ENCODE results near the gene KNDC1.
"Not testable (repeated sequence)": the region's sequence is repeated elsewhere in the genome, so short reads cannot be mapped to it uniquely, and the experiment has no call there.

Gene KNDC1

DNA sequence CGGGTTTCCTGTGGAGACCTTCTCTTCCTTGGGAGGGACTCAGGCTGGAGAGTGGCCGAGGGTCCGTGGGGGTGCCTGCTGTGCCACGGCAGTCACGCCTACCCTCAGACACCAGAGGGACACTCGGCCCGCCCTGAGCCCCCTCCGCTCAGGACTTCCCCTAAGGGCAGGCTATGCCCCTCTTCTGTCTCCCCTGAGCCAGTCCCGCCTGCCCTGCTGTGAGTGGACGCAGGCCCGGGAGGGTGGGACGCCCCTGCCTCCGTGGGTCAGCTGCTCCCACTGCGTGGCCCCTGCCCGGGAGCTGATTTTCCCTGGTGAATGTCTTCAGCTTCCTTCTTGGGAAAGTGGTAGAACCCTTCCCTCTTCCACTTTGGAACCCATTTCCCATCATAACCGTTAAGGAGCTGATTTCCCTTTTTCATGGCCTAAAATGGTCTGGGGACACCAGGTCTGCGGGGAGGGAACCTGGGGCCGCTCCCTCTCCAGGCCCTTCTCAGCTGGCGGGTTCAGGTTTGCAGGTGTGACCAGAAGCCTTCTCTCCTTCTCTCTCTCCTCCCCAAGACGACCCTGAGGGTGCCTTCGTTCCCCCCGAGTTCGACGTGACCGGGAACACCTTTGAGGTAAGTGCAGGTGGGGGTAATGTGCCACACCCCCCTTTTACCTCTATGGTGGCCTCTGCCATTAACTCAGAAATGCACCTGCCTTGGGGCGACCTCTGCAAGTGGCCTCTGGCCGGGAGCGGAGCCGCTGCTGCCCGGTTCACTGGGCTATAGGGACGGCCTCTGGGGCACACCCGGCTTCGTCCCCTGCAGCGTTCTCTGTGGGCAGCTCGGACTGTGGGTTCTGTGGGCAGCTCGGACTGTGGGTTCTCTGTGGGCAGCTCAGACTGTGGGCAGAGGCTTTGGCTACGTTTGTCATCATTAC is 7.9 kb downstream of the KNDC1 start:
- Histone ChIP-seq H3K9me3 (ENCODE audit: control insufficient read depth, insufficient read depth, low read length) (no peaks in the 10 kb centered on the region), H3K9ac (ENCODE audit: low read depth, low read length) (no peak overlapping the region), H3K36me3 (ENCODE audit: insufficient read depth, low read length) (0 out of 2 replicates have a peak, but pooled peaks cover 5% of the 10 kb centered on the region), H3K4me1 (ENCODE audit: insufficient read depth, low read length) (no peaks in the 10 kb centered on the region; the same call in 1 of the 2 replicates)

DNA sequence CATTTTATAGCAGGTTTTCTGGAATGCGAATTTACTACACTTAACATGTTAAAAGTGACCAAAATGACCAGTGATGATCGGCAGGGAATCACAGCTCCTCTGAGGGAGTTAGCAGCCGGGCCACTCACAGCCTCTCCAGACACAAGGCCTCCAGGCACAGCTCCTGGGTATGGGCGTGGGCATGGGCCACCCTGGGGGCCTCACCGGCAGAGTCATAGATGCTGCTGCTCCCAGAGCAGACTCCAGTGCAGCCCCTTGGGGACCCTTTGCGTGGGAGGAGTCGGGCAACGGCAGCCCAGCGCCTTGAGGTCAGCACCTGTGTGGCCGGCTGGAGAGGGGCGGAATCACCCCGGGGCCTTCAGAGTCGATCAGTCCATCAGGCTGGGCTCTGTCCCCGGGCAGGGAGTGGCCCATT is 8.6 kb downstream of the KNDC1 start:
- Histone ChIP-seq H3K9ac (ENCODE audit: low read depth, low read length) (no peak overlapping the region), H3K36me3 (ENCODE audit: insufficient read depth, low read length) (0 out of 2 replicates have a peak, but pooled peaks cover 5% of the 10 kb centered on the region), H3K4me1 (ENCODE audit: insufficient read depth, low read length) (no peaks in the 10 kb centered on the region; the same call in 1 of the 2 replicates), H3K9me3 (ENCODE audit: control insufficient read depth, insufficient read depth, low read length) (no peaks in the 10 kb centered on the region)

DNA sequence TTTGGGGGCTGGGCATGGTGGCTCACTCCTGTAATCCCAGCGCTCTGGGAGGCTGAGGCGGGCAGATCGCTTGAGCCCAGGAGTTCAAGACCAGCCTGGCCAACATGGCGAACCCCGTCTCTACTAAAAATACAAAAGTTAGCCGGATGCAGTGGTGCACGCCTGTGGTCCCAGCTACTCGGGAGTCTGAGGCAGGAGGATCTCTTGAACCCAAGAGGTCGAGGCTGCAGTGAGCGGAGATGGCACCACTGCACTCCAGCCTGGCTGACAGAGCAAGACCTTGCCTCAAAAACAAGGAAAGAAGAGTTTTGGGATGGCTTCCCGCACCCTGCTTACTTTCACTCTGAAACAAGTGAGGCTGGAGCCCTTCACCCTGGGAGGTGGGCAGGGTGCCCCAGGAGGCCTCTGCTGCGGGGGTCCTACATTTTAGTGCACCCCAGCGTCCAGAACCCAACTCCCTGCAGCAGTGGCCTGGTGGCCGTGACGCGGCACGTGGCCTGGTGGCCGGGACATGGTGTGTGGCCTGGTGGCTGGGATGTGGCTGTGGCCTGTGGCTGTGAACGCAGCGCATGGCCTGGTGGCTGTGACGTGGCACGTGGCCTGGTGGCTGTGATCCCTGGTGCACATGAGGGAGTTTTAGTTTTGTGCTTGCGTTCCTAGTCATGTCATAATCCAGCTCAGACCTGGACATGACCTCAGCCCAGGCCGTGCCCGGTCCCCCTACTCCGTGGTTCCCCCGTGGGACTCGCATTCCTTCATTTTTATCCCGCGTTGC is 9.3 kb downstream of the KNDC1 start:
- Histone ChIP-seq H3K36me3 (ENCODE audit: insufficient read depth, low read length) (0 out of 2 replicates have a peak, but pooled peaks cover 5% of the 10 kb centered on the region), H3K4me1 (ENCODE audit: insufficient read depth, low read length) (no peaks in the 10 kb centered on the region; the same call in 1 of the 2 replicates), H3K9me3 (ENCODE audit: control insufficient read depth, insufficient read depth, low read length) (no peaks in the 10 kb centered on the region), H3K9ac (ENCODE audit: low read depth, low read length) (no peak overlapping the region)

DNA sequence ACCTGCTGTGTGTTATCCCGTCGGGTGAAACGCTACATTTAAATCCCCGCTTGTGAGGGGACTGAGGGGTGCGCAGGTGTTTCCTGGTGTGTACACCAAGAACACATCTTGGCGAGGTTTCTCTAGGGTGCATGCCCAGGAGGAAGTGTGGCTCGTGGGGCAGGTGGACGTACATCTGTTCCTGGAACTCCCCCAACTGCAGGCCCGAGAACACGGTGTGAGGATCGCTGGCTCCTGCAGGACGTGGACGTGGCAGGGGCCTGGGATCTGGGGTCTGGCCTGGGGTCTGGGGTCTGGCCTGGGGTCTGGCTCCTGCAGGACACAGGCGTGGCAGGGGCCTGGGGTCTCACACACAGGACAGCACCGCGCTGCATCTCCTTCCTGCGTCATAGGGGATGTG is 10.1 kb downstream of the KNDC1 start:
- H3K36me3 ChIP-seq (ENCODE audit: insufficient read depth, low read length), result 0 out of 2 replicates have a peak, but pooled peaks cover 5% of the 10 kb centered on the region
- H3K4me1 ChIP-seq (ENCODE audit: insufficient read depth, low read length), result no peaks in the 10 kb centered on the region
- no peak overlapping the region for H3K9ac ChIP-seq (ENCODE audit: low read depth, low read length)
- H3K9me3 ChIP-seq (ENCODE audit: control insufficient read depth, insufficient read depth, low read length), result no peaks in the 10 kb centered on the region

DNA sequence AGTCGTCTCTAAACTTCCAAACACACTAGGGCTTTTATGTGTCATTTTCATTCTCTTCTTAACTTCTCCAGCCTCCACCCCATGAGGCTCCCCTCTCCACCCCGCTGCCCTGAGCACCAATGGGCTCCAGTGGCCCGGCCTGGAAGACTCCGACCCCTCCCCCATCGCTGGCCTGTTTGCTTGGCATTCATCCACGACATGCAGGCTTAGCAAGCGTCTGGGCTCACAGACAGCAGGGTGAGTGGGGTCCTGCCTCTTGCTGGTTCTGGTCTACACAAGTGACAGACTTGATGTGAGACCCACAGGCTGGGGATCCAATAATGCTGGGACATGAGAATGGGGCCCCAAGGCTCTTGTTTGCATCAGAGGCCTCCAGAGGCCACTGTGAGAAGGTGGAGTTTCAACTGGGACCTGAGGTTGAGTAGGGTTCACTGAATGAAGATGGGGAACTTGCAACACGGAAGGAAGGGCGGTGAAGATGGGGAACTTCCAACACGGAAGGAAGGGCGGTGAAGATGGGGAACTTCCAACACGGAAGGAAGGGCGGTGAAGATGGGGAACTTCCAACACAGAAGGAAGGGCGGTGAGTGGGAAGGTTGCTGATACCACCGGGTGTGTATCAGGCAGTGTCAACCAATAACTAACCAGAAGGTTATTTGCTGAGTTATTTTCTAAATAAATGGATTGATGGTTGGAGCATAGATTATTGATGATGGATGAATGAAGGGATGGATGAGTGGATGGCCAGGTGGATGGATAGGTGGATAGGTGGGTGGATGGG is 14.0 kb downstream of the KNDC1 start:
- Histone ChIP-seq H3K9me3 (ENCODE audit: control insufficient read depth, insufficient read depth, low read length) (no peaks in the 10 kb centered on the region), H3K36me3 (ENCODE audit: insufficient read depth, low read length) (no peaks in the 10 kb centered on the region), H3K9ac (ENCODE audit: low read depth, low read length) (no peak overlapping the region), H3K4me1 (ENCODE audit: insufficient read depth, low read length) (no peaks in the 10 kb centered on the region)

DNA sequence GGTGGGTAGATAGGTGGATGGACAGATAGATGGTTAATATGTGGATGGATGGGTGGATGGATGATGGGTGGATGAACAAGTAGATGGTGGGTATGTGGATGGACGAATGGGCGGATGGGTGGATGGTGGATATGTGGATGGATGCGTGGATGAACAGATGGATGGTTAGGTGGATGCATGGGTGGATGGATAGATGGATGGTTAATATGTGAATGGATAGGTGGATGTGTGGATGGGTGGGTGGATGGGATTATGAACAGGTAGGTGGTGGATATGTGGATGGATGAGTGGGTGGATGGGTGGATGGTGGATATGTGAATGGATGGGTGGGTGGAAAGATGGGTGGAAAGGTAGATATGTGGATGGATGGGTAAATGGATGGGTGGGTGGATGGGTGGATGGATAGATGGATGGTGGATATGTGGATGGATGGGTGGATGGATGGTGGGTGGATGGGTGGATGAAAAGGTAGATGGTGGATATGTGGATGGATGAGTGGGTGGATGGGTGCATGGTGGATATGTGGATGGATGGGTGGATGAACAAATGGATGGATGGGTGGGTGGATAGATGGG is 14.8 kb downstream of the KNDC1 start:
- H3K9me3 ChIP-seq (ENCODE audit: control insufficient read depth, insufficient read depth, low read length), result no peaks in the 10 kb centered on the region
- H3K36me3 ChIP-seq (ENCODE audit: insufficient read depth, low read length), result no peaks in the 10 kb centered on the region
- no peak overlapping the region for H3K9ac ChIP-seq (ENCODE audit: low read depth, low read length)
- no peaks in the 10 kb centered on the region for H3K4me1 ChIP-seq (ENCODE audit: insufficient read depth, low read length)

DNA sequence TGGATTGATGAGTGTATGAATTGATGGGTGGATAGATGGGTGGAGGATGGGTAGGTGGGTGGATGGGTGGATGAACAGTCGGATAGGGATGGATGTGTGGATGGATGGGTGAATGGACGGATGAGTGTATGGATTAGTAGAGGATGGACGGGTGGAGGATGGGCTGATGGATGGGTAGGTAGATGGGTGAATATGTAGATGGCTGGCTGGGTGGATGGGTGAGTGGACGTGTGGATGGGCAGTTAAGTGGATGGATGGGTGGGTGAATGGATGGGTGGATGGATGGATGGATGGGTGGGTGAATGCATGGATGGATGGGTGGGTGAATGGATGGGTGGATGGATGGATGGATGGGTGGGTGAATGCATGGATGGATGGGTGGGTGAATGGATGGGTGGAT is 15.6 kb downstream of the KNDC1 start:
- not testable (repeated sequence) for H3K9me3 ChIP-seq (ENCODE audit: control insufficient read depth, insufficient read depth, low read length); H3K4me1 ChIP-seq (ENCODE audit: insufficient read depth, low read length); H3K9ac ChIP-seq (ENCODE audit: low read depth, low read length); H3K36me3 ChIP-seq (ENCODE audit: insufficient read depth, low read length)

DNA sequence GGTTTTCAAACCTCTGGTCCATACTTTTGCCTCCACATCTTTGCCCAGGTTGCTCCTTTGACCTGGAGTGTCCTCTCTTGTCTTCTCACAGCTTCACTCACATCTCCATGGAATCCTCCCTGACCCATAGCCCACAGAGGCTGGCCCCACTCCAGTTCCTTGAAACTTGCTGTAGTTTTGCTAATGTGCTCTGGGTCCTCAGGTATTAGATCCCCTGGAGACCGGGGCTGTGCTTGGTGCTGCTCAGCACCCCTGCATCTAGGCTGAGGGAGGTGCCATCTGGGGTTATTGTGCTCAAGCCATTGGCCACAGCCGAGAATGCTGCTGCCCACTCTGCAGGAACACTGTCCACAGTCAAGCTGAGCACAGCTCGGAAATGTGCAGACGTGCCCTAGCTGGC is 16.5 kb downstream of the KNDC1 start:
- Histone ChIP-seq H3K9me3 (ENCODE audit: control insufficient read depth, insufficient read depth, low read length) (no peaks in the 10 kb centered on the region), H3K4me1 (ENCODE audit: insufficient read depth, low read length) (no peaks in the 10 kb centered on the region), H3K9ac (ENCODE audit: low read depth, low read length) (no peak overlapping the region), H3K36me3 (ENCODE audit: insufficient read depth, low read length) (no peaks in the 10 kb centered on the region)

DNA sequence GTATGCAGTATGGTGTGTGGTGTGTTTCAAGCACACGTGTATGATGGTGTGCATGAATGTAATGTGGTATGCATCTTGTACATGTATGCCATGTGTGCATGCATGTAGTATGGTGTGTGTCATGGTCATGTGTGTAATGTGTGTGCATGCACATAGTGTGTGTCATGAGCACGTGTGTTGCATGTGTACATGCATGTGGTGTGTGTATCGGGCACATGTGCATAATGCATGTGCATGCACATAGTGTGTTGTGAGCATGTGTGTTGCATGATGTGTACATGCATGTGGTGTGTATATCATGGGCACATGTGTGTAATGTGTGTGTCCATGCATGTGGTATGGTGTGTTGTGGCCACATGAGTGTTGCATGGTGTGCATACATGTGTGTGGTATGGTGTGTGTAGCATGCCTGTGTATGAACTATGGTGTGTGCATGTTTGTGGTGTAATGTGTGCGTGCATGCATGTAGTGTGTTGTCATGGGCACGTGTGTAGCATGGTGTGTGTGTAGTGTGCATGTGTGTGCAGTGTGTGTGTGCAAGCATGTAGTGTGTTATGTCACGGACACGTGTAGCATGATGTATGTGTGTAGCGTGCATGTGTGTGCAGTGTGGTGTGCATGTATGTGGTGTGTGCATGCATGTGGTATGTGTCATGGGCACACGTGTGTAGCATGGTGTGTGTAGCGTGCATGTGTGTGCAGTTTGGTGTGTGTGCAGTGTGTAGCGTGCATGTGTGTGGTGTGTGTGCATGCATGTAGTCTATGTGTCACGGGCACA is 17.6 kb downstream of the KNDC1 start:
- Histone ChIP-seq H3K9me3 (ENCODE audit: control insufficient read depth, insufficient read depth, low read length) (no peaks in the 10 kb centered on the region), H3K36me3 (ENCODE audit: insufficient read depth, low read length) (no peaks in the 10 kb centered on the region), H3K4me1 (ENCODE audit: insufficient read depth, low read length) (no peaks in the 10 kb centered on the region), H3K9ac (ENCODE audit: low read depth, low read length) (no peak overlapping the region)

DNA sequence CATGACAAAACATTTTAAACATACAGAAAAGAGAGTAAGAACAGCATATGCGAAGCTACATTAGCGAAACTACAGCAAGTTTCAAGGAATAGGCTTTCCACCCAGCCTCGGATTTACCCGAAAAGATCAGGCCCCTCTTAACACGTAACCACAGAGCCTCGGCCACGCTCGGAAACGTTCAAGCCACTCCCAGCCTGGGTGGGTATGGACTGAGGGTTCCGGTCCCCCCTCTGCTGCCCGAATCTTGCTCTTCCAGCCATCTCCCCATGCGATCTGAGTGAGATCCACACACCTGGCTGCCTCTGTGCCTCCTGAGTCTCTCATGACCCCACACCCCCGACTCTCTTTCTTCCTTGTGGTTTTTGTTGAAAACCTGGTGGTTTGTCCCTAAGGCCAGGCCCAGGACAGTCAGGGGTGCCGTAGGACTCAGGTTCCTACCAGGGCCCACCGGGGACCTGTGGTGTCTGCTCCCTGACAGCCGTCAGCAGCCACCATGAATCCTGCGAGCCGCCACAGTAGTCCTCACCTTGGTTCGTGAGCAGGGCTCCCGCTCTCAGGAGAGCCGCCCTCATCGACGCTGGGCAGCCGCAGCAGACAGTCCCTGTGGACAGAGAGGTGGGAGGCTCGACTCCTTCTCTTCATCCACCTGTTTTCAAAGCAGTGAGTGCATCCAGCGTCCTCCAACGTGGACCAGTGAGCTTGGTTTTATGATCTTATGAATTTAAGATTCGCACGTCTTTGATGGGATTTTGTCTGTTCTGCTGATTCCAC is 18.5 kb downstream of the KNDC1 start:
- Histone ChIP-seq H3K9ac (ENCODE audit: low read depth, low read length) (no peak overlapping the region), H3K4me1 (ENCODE audit: insufficient read depth, low read length) (no peaks in the 10 kb centered on the region), H3K36me3 (ENCODE audit: insufficient read depth, low read length) (no peaks in the 10 kb centered on the region), H3K9me3 (ENCODE audit: control insufficient read depth, insufficient read depth, low read length) (no peaks in the 10 kb centered on the region)

DNA sequence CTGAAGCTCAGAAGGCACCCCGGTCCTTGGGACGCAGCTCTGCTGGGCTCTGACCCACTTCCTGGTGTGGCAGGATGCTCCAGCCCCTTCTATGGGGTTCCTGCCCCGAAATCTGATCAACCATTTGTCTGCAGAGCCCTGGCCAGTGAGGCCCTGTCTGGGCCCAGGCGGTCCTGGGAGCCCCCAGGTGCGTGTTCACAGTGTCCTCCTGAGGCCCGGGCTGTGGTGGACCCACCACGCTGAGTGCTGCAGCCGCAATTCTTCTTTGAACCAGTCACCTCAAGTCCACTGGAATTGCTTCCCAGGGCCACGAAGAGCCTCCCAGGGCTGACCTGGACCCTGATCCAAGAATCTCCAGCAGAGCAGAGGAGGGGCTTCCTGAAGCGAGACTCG is 19.1 kb downstream of the KNDC1 start:
- H3K4me1 ChIP-seq (ENCODE audit: insufficient read depth, low read length), result no peaks in the 10 kb centered on the region
- H3K36me3 ChIP-seq (ENCODE audit: insufficient read depth, low read length), result no peaks in the 10 kb centered on the region
- H3K9me3 ChIP-seq (ENCODE audit: control insufficient read depth, insufficient read depth, low read length), result no peaks in the 10 kb centered on the region
- no peak overlapping the region for H3K9ac ChIP-seq (ENCODE audit: low read depth, low read length)

DNA sequence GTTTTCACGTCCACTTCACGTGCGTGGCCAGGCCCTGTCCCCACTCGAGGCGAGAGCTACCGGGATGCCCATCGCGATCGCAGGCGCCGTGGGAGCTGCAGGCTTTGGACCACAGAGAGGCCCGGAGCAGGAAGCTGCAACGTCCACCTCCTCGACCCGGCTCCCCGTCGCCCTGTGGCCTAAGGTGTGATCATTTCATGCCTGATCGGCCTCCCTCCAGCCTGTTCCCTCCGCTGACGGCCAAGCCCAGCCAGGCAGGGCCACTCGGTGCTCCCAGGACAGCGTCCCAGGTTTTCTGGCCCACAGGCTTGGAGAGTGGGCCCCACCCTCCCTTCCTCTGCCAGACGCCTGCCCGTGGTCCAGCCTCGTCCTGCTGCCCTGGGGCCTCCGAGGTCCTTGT is 19.6 kb downstream of the KNDC1 start:
- Histone ChIP-seq H3K9me3 (ENCODE audit: control insufficient read depth, insufficient read depth, low read length) (no peaks in the 10 kb centered on the region), H3K4me1 (ENCODE audit: insufficient read depth, low read length) (no peaks in the 10 kb centered on the region), H3K36me3 (ENCODE audit: insufficient read depth, low read length) (no peaks in the 10 kb centered on the region), H3K9ac (ENCODE audit: low read depth, low read length) (no peak overlapping the region)
